GM19467 (cell line): ENCODE data around the gene PIGS.
"Not testable (repeated sequence)": the region's sequence is repeated elsewhere in the genome, so short reads cannot be mapped to it uniquely, and the experiment has no call there.

Source experiments
- ATAC-seq: cut with Tn5 transposase; IDR thresholded peaks from one replicate; pipeline ENCODE4 v1.9.1; 2021; ENCODE audit warnings: mild to moderate bottlenecking, moderate library complexity; ENCODE audit not compliant: unreplicated experiment

The PIGS gene

DNA sequence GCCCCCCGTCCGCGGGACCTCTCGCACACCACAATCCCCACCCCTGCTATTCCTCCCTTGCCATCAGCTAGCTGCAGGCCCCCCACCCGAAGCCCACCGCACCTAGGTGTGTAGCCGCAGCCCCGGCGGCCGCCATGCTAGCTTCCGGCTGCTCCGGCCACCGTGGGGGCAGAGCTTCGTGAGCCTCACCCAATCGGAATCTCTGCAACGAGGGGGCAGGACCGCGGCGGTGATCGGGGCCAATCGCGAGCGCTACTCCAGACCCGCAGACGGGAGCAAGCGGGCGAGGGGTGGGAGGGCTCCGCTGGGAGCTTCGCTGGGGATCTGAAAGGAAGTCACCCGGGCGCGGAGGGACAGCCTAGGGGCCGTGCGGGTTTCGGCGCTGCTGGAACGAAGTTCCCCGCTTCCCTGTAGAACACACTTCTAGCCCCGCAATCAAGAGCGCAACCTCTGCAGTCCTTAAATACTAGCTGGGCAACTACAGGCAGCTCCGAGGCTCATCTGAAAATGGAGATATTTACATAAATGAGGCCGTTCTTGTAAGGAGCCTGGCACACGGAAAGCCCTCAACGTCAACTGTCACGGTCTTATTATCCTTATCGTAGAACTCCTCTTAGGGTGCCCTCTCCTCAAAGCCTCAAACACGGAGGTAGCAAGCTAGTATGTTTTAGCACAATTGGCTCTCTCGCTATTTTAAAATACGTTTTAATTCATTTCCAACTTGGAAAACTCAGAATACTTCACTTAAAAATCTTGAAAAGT, at the start of gene PIGS:
TSS of gene PIGS (minus strand) at position 164 of the 762 bp plus-strand sequence. CDS start at position 136, 28 bp downstream.
- peak; percentile 80 for ATAC-seq

DNA sequence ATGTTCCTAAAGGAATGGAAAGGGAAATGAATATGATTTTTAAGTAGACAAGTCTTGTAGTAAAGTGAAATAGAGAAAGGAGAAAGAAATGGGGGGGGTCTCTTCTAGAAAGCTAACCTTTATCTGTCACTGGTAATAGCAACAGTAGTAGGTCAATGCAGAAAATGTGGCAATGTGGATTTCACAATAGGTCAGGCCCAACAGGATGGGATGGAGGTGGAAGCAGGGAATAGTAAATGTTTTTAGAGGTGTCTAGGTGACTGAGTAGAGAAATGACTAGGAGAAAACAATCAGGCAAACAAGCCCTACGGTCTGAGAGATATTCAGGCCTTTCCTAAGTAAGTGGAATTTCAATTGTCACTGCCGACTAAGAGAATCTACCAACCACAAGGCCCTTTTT, 48.7 kb upstream of the PIGS start:
- no peak for ATAC-seq

DNA sequence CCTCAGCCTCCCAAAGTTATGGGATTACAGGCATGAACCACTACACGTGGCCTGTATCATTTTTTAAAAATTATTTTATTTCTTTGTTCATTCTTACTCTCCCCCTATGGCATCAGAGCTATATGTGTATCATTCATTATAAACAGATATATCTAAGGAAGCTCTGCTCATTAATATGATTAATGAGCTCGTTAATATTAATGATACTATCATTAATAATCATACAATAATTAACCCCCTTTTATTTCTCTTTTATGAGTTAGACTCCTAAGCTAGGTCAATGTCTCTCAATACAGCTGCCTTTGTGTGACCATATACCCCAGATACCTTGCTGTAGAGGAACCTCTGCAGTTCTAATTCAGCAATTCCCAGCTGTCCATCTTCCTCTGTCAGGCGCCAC, 47.1 kb upstream of the PIGS start:
- ATAC-seq = no peak

DNA sequence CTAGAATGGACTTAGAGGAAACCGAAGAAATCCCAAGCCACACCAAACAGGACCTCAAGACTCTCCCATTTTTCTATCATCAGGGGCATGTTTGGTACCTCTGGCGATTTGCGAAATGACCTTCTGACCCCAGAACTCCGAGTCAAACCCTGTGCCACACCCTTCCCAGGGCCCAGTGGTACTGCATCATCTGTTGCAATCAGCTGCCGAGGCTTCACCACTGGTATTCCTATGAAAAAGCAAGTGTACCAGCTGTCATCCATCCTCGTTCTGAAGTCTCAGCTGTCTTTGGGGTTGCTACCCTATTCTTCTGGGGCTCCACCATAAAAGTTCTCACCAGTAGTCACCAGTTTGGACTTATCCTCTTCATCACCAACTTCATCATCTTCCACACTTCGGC, 45.0 kb upstream of the PIGS start:
- ATAC-seq = no peak

DNA sequence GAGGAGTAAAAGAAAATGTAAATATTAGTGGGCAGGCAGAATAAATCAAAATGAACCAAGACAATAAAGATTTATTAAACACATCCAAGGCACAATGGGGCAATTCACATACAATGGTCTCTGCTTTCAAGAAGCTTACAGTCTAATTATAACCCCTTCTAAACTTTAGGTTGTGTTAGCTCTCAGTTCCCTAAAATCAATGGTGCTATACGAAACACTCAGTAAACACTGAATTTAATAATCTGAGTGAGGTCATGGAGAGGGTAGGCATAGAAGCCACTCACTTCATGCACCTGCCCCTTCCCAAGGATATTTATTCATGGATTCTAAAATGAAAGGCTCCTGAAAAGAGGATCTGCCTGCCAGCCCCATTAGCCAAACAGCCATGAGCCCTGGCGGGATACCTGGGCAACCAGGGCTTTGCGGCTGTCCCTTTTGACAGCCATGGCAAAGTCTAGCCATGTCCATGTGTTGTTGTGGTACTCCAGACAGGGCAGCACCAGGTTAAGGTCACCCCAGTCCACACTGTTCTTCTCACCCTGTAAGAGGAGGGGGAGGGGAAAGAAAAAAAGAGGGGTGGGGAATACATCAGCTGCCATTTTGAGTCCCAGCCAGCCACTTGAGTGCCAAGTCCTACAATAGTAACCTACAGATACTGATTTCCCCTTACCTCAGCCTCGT, 44.1 kb upstream of the PIGS start:
- ATAC-seq = no peak

DNA sequence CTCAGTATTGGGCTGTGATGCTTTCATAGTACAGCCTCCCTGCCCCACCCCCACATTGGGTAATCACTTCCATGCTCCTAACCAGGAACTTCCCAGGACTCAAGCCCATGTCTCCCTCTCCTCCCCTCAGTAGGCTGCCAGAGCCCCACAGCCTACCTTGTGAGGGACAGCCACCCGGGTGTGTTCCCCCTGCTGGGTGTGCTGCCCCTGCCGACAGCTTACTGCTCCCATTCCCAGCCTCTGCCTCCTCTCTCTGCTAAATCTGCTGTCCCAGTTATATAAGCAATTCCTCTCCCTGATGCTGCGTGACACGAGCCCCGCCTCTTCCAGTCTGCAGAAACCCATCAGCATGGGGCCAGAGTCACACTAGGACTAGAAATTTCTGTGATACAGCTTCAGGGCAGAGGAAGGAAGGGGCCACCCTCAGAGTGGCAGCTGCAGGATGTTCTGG, 42.6 kb upstream of the PIGS start, which contains the start of gene RSKR:
TSS of gene RSKR (minus strand) at position 255 of the 451 bp plus-strand sequence. CDS start at position 231, 24 bp downstream.
- no peak for ATAC-seq

DNA sequence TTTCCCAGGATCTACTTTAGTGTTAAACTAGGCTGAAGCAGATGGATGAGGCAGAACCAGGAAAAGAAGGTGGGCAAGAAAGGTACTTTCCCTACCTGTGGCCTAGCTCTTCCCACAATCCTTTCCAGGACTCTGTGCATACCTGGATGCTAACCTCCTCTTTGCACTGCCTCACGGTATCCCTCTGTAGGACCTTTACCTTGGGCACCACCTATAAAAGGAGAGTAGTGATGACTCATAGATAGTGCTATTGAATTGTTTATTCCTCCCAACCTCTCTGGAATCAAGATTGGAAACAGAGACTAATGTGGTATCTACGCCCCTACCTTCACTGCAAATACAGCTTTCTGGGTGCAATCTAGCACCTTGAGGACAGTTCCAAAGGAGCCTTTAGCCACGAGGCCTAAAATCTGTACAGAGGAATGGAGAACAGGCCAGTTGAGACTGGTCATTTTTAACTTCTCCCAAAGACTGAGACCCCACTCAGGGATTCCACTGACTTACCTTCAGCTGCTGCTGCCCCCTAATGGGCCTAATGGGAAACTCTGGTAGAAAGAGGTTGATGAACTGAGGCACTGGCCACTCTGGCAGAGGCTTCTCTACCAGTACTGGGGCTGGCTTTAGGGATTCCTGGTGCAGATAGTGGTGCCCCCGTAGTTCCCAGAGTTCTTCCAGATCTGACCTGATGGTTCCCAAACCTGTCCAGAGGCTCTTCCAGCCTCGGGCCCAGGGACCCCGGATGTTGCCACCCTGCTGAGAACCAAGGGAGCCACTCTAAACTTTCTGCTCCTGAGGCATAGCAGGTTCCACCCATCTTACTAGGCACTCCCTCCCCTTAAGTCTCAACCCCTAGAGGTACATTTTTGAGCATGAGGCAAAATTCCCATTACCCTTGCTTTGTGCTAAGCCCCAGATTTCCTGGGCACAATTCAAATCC, 41.9 kb upstream of the PIGS start:
- ATAC-seq = no peak

DNA sequence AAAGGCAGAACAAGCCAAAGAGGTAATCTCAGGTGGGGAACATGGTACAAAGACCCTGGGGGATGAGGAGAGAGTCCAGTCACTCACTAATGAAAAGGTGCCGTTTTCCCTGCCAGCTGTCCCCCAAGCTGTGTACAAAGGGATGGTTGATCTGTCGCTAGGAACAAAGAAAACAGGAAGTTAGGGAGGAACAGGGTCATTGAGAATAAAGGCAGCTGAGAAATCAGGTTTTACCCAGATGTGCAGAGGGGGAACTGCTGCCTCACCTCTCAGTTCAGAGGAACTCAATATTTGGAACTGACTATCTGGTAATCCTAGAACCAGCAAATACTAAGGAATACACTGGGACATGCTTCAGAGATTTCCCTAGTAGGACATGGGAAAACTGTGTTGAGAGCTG, 41.2 kb upstream of the PIGS start:
- no peak for ATAC-seq

DNA sequence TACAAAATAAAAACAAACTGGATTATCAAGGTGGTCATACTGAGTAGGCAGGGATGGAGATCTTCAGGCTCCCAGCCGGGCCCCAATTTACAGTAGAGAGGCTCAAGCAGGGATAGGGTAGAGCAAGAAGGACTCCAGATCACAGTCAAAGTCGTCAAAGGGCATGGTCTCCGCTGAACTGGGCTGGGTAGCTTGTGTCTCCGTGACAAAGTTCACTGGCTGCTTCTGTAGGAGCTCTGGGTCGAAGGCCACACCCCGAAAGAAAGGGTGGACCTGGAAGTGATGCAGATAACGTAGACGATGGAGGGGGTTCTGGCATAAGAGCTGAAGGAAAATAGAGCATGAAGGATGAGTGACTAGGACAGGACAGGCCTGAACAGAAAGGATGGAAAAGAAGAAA, 39.1 kb upstream of the PIGS start:
- no peak for ATAC-seq

DNA sequence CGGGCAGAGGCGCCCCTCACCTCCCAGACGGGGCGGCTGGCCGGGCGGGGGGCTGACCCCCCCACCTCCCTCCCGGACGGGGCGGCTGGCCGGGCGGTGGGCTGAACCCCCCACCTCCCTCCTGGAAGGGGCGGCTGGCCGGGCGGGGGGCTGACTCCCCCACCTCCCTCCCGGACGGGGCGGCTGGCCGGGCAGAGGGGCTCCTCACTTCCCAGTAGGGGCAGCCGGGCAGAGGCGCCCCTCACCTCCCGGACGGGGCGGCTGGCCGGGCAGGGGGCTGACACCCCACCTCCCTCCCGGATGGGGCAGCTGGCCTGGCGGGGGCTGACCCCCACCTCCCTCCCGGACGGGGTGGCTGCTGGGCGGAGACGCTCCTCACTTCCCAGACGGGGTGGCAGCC, 32.7 kb upstream of the PIGS start:
- ATAC-seq = not testable (repeated sequence)

DNA sequence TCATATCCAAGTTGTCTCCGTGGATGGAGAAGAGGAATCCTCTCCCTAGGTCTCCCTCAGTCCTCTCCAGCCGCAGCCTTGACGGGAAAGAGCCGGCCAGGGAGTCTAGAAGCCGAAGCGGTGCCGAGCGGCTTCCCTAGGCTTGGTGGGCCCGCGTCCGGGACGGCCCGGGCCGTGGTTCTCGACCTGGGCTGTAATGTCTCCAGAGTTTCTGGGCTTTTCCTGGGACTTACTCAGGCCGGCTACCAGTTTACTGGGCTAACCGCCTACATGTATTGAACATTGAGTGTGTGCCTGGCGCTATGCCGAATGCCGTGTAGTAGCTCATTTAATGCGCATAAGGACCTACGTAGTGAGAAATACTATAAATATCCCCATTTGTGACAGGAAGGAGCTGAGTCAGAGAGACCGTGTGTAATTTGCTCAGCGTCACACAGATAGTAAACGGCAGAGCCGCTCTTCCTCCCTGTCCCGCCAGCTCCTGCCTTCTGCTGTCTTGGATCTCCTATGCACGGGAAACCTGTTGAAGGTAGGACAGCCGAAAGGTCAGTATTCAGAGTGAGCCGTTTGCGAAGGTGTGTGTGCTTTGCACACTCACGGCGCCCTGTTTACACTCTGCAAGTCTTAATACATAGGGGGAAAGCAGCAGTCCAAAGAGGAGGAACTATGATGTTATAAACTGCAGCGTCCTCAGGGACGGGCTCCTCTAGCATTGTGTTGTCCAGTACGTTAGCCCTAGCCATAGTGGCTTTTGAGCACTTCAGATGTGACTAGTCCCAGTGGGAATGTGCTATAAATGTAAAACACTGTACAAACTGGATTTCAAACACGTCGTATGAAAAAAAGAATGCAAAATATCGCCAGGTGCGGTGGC, 28.2 kb upstream of the PIGS start:
- ATAC-seq = peak; percentile 40

DNA sequence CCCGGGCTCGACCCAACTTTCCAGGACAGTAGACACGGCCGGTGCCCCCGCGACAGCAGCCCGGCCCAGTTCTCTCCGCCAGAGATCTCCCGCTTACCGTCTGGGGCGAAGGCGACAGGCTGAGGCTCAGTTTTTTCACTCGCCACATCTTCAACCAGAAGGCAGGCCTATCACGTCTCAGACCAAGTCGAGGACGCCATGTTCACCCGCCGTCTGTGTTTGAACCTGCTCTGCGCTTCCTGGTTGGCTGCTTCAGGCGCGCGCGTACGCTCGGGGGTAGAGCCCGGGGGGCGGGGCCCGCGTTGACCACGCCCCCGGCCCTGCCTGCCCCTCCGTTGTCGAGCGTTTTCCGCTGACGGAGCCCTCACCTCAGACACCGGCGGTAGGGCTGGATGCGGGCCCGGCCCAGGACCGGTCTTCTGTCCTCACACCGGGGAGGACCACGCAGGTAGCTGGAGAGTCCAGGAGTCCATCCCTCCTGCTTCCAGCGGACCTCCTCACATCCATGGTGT, 27.5 kb upstream of the PIGS start, which contains the start of gene SPAG5:
TSS of gene SPAG5 (minus strand) at position 227 of the 512 bp plus-strand sequence. CDS start at position 148, 79 bp downstream.
- peak; percentile 78 for ATAC-seq

DNA sequence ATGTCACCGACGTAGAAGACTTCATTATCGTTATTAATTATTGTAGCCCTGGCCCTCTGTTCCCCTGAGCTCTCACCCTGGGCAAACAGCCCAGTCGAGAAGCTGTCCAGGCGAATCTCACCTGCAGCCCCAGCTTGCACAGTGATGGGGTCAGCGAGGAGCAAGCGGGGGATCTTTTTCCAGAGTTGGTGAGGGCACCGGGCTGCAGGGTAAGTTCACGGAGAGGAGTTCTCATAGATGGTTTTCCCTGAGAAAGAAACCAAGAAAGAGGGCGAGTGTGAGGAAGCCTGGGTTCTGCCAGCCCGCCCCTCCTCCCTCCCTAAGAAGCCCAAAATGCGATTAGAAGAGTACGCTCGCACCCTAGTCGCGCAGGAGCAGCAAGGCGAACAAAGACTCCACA, 27.1 kb upstream of the PIGS start:
- no peak for ATAC-seq

DNA sequence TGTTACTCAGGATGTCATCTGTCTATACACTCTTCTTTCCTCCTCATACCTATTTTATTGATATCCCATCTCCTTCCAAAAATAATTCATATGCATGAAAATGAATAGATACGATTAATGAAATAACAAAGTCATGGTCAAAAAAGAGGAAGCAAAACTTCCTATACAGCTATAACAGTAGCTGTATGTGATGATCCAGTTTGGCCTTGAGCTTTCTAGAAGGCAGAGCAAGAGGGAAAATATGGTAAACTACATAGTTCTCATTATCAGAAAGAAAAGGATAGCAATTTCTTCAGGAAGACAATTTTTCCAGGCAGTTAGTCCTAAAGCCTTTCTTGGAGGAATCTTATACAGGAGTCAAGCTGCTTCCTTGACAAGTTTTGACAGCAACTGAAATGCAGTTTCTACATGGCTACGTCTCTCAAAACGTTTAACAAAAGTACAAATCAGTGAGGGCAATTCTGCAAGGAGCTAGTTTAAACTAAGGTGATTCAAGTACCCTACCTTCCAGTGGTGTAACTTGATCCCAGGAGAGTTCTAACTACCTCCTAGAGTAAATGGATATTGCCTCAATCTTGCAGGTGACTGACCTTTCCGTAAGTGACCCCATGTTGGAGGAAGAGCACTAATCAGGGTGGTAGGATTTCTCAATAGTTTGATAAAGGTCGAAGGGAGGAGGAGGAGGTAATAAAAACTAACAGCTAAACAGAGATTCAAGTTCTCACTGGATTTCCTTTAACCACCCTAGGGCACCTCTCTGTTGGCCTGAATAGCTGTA, 26.5 kb upstream of the PIGS start:
- no peak for ATAC-seq

DNA sequence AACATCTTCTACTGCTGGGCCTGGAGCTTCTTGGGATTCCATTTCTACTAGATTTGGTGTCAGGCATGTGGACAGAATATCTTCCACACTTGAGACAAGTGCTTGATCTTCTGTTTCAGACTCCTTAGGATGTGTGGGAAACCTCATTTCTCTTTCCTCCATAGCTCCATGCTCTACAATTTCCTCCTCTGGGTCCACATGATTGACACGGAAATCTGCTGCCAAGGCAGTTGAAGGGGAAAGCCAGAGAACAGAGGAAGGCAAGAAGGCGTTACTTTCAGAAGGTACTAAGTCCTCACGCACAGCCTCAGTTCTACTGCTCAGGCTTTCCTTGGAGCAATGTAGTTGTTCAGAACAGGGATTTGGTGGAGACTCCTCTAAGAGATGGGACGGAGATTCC, 20.9 kb upstream of the PIGS start:
- no peak for ATAC-seq

DNA sequence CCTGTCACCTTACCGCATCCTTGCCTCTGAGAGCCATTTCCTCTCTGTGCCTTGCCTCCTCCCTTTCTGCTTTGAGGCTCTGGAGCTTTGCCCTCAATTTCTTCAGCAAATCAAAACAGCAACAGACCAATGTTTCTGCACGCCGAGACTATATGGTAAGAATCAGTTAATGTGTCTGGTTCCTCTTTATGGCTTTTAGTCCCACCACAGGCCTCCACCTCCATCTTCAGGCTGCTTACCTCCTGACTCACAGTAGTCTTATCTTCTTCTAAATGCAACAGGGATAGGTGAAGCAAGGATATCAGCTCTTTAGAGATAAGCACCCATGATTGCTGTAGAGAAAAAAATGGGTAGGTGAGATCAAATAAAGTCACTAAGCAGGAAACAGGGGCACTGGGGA, 14.5 kb upstream of the PIGS start:
- ATAC-seq = no peak

DNA sequence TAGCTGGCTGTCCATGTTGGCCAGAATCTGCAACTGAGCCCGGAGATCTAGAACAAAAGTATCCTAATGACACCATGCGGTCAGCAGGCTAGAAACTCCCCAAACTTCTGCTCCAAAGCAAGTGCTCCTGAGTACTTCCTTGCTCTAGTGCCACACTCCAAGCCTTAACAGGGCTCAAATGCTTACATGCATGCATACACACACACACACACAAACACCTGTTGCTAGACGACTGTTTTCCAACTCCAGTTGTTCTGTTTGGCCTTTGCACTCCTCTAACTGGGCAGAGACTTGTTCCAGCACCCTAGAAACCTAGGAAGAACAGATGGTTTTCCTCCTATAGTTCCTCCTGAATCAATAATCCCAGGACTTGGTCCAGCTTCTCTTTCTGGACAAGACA, 13.1 kb upstream of the PIGS start:
- no peak for ATAC-seq

DNA sequence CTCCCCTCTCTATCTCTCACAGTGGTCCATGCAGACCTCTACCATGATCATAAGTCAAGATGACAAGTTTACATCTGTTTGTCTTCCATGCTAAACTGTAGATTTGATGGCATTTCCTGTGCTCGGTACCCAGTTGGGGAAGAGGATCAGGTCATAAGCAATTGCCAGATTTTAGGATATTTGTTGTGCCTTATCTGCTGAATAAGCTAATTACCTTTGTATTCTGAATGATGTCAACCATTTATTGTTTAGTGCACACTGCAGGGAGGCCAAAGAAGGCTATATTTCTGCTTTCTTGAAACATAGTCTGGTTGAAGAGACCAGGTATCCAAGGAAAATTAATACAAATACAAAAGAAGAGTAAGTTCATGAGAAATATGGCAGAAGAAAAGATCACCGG, 11.2 kb upstream of the PIGS start:
- no peak for ATAC-seq

DNA sequence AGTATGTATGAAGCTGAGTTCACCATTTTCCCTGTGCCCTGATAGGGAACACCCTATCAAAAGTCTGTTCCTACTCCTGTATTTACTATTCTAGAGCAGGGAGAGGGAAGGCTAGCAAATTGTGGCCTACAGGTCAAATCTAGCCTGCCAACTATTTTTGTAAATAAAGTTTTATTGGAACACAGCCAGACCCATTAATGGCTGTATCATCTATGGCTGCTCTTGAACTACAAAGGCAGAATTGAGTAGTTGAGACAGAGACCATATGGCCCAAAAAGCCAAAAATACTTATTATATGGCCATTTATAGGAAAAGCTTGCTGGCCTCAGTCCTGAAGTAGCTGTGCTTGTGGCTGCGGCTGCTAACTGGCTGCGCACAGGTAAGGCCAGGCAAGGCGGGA, 9.6 kb upstream of the PIGS start:
- no peak for ATAC-seq
